IPS DF 4.7 (cell line): ENCODE data around the gene CTNNA2.

Source experiments
- DNase-seq: peaks from one replicate; pipeline ENCODE4 v3.0.0-alpha.2; 2013; ENCODE audit warnings: low spot score; ENCODE audit errors: extremely low read depth

Gene CTNNA2

GRCh38 chr2:80255918-80256781 lies 743.3 kb downstream of the CTNNA2 start:
- peak; percentile 38 for DNase-seq

DNA sequence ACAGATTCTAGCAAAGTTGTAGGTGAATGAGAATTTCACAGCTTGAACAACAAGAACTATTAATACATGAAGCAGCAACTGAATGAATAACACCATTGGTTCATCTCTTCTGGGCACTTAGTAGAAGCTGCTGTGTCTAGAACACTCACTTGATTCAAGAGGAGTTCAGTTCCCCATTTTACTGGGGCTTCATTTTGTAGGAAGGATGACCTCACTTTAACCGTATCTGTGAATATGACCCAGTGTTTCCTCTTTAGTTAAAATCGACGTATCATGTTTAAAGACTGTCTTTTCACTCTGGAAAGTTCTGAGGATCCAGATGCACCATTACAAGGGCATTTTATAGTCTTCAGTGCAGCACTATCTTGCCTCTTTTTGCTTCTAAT lies 743.9 kb downstream of the CTNNA2 start:
- DNase-seq = no peak

DNA sequence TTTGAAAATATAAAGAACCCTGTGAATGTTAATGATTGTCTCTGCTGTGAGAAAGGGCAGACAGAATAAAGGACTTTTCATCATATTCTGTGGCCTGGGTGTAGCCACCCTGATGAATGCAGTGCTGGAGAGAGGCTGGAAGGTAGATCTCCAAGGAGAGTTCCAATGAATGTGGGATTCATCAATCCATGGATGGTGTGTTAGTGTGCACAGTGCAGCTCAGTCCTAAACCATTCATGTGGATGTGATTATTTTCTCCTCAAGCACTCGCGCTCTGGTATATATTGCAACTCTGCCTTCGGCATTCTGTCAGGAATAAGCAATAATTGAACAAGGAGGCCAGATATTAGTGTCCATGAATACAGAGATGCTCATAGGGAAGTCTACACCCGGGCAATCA lies 744.6 kb downstream of the CTNNA2 start:
- no peak for DNase-seq

DNA sequence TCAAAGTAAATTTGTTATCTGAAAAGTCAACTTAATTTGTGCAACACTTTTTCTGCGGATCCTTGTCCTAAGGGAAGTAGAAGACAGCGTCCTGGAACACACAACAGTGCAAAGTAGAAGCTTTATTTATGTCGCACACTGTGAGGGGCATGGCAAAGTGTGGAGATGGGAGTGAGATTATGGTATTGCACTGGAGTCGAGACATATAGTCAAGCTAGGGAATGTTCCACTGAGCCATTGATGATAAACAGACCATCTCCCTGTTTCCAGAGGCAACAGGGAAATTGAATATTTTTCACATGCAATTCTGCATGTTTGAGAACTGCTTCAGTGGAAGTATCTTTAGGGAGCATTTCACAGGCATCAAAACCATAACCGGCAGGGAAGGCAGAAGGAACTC lies 745.5 kb downstream of the CTNNA2 start:
- DNase-seq = no peak

DNA sequence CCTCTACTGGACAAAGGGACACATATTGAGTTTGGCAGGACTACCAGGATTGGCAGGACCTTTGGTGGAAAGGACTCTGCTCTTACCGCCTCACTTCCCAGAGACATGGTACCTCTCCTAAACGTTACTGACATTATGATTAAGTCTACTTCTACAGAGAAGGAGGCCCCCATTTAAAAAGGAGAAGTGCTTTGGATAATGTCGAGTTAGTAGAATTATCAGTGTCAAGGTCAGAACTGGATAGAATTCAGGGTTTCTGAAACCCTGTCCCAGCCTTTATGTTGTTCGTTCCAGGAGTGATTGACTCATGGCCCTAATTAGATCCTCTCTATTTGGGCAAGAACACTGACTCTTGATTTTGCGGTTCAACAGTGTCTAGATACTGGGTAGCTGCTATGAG lies 745.9 kb downstream of the CTNNA2 start:
- no peak for DNase-seq

DNA sequence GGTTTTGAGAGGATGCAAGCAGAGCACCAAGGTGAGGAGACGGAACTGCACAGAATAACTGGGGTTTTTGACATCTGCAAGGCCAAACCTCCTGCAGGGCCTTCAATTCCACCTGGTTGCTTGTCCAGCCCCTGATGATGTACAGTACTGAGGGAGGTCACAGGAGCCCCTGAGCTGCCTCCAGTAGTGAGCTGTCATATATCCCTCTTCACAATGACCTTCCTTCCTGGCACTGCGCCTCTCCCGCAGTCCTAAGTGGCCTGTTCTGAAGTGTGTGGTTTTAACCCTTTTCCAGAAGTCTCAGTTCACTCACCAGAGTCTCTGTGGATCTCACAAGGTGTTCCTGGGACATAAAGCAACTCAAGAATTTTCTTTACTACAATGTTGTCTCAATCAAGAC lies 746.4 kb downstream of the CTNNA2 start:
- DNase-seq = no peak

- no peak for DNase-seq
Measured at GRCh38 chr2:80266231-80266630, 753.4 kb downstream of the CTNNA2 start.

GRCh38 chr2:80269806-80270205 lies 757.0 kb downstream of the CTNNA2 start:
- DNase-seq = no peak

- no peak for DNase-seq
Measured at GRCh38 chr2:80280598-80280997, 767.7 kb downstream of the CTNNA2 start.

DNA sequence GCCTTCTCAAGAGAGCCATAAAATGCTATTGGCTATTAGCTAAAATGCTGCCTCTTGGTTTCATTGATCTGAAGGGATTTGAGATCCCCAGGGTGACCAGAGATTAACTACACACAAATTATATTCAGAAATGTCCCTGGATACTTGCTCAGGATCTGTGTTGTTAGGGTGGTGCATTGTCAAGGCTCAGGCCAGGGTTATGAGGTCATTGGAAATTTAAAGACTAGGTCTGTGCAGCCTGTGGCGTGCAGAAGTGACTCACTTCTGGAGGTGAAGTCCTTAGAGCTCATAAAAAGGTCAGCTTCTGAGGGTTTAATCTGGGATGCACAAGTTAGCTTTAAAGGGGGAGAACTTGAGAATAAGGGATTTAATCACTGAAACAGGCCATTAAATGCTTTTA lies 768.2 kb downstream of the CTNNA2 start:
- no peak for DNase-seq

DNA sequence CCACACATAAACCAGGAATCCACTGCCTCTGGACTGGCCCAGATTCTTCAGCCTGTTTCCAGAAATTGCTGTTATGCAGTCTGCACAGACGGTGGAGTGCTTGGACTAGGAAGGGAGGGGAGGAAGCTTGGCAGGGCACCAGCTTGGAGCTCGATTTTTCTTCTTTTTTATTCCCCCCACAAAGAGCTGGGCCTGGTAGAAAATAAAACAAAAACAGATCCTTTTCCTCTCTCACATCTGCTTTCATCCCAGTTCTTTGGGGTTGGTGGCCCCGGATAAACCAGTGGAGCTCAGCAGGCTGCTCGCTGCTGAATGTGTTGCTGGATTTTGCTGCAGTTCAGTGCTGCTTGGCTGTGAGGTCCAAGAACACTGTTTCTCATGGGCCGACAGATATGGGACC lies 775.7 kb downstream of the CTNNA2 start:
- DNase-seq = no peak

- no peak for DNase-seq
Measured at GRCh38 chr2:80291656-80292055, 778.8 kb downstream of the CTNNA2 start.

- DNase-seq = no peak
Measured at GRCh38 chr2:80292474-80292873, 779.6 kb downstream of the CTNNA2 start.

DNA sequence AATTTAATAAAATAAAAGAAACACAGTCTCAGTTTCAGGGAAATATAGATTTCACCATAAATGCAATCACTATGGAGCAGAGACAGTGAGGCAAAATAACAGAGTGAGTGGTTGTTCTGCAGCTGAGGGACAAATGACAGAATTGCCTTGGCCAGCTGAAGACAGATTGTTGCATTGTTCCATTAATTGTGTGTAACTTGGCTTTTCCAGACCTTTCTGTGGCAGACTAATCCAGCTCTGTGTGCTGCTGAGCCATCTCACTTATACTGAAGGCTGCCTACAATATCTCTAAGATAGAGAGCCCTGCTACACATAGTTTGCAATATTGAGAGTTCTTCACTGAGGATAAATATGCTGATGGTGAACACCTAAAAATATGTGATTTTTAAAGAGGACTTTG lies 780.2 kb downstream of the CTNNA2 start:
- no peak for DNase-seq

GRCh38 chr2:80298954-80299353 lies 786.1 kb downstream of the CTNNA2 start:
- no peak for DNase-seq

GRCh38 chr2:80299661-80300060 lies 786.8 kb downstream of the CTNNA2 start:
- DNase-seq = no peak

DNA sequence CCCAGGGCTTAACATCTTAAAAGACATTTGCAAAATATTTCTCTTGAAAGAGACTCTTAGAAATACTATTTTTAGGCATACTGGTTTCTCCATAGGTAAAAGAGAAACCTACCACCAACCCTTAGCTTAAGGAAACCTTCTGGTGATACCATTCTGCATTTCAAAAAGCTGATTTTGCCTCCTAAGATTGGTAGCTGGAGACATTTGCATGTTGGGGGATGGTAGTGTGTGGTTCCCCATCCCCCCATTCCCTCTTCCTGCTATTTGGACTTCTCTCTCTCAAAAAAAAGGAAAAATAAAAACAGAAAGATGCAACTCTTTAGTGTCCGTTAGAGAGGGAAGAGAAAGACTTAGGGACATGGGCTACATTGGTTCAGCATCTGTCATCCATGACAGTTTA lies 787.5 kb downstream of the CTNNA2 start:
- no peak for DNase-seq

GRCh38 chr2:80300954-80301353 lies 788.1 kb downstream of the CTNNA2 start:
- DNase-seq = no peak

- no peak for DNase-seq
Measured at GRCh38 chr2:80302001-80302313, 789.1 kb downstream of the CTNNA2 start.

- no peak for DNase-seq
Measured at GRCh38 chr2:80302314-80303005, 789.6 kb downstream of the CTNNA2 start.

GRCh38 chr2:80303006-80303908 lies 790.4 kb downstream of the CTNNA2 start:
- no peak for DNase-seq
